22Rv1 (cell line): ENCODE data around the gene ATP8B1.

Experiments
- ZFX ChIP-seq: fragments of 450-650 bp; IDR thresholded peaks from 2 replicates; pipeline ENCODE4 v1.6.1; 2017; ENCODE audit warnings: antibody characterized with exemption, borderline replicate concordance
- TF ChIP-seq, protein P1 (sequence below): fragments of 450-650 bp; IDR thresholded peaks from 2 replicates; pipeline ENCODE4 v1.5.1; 2017; ENCODE audit warnings: mild to moderate bottlenecking

DNA sequence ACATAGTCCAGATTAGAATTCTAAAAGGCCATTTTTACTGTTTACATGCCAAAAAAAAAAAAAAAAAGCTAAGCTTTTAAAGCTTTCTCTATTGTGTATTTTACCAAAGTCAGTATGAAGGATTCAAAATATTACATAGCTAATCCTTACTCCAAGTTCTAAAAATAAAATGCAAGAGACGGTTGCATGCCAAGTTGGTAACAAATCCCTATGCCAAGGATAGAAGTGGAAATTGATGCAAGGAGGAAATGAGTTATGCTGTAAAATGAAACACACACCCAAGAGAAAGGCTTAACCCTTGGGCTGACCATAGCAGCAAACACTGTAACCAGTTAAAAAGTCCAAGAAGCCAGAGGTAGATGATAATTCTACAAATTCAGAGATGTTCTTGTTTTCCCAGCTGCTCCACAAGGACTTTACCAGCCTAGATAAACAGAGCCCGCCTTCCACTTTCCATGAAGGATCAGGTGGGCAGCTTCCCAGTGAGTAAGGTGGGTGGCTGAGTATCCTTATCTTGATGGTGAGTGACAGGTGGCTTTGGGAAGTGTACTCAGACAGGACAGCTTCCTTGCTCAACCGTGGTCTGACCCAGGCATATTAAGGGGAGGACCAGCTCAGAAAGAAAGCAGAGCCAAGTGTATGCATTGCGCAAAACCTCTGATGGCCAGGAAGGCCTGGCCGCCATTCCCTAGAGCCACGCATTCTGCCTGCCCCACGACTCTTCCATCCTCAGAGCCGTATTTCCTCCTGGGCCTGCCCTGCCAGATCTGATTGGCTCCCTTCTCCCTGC is 34.4 kb downstream of the ATP8B1 start:
- TF ChIP-seq, protein P1, sequence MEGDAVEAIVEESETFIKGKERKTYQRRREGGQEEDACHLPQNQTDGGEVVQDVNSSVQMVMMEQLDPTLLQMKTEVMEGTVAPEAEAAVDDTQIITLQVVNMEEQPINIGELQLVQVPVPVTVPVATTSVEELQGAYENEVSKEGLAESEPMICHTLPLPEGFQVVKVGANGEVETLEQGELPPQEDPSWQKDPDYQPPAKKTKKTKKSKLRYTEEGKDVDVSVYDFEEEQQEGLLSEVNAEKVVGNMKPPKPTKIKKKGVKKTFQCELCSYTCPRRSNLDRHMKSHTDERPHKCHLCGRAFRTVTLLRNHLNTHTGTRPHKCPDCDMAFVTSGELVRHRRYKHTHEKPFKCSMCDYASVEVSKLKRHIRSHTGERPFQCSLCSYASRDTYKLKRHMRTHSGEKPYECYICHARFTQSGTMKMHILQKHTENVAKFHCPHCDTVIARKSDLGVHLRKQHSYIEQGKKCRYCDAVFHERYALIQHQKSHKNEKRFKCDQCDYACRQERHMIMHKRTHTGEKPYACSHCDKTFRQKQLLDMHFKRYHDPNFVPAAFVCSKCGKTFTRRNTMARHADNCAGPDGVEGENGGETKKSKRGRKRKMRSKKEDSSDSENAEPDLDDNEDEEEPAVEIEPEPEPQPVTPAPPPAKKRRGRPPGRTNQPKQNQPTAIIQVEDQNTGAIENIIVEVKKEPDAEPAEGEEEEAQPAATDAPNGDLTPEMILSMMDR = no peak
- TF ChIP-seq ZFX = no peak
